BE2C (cell line): ENCODE measurements around the gene NOVA1.

Source experiments
- DNase-seq: peaks from one replicate; pipeline ENCODE4 v3.0.0-alpha.2; 2020
- H3K27me3 ChIP-seq: fragments of 250-450 bp; sonication (Bioruptor Pico); 2 replicates; pipeline ENCODE4 v1.5.1; 2020; ENCODE audit warnings: mild to moderate bottlenecking
- H3K36me3 ChIP-seq: fragments of 250-450 bp; sonication (Bioruptor Pico); 2 replicates; pipeline ENCODE4 v1.5.1; 2020; ENCODE audit warnings: mild to moderate bottlenecking
- H3K4me1 ChIP-seq: fragments of 250-450 bp; sonication (Bioruptor Pico); 2 replicates; pipeline ENCODE4 v1.5.1; 2020
- H3K4me3 ChIP-seq: 2 replicates; pipeline ENCODE4 v1.5.1; 2011; ENCODE audit warnings: low read depth, low read length
- H3K9me3 ChIP-seq: fragments of 250-450 bp; sonication (Bioruptor Pico); 2 replicates; pipeline ENCODE4 v1.5.1; 2020
- CTCF ChIP-seq: IDR thresholded peaks from 2 replicates; pipeline ENCODE4 v1.5.1; 2012; ENCODE audit warnings: mild to moderate bottlenecking, low read depth, low read length

Gene NOVA1

GRCh38 chr14:26621807-26622560, 24.2 kb upstream of the NOVA1 start:
- Histone ChIP-seq H3K36me3 (no peaks in the 10 kb centered on the region), H3K9me3 (no peaks in the 10 kb centered on the region), H3K4me1 (no peaks in the 10 kb centered on the region), H3K4me3 (no peak overlapping the region), H3K27me3 (no peaks in the 10 kb centered on the region)
- no peak for DNase-seq
- no peak for TF ChIP-seq CTCF

DNA sequence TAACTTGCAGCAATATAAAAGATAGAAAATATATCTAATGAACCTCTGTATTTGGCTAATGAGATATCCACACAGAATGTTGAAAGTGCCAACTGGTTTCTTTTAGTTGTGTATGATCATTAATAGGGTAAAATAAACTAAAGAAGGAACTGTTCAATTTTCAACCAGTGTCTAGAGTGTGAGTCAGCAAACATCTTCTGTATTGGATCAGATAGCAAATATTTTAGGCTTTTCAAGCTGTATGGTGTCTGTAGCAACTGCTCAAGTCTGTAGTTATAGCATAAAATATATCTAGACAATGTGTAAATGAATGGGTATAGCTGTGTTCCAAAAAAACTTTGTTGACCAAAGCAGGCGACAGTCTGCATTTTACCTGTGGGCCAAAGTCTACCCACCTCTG, 23.5 kb upstream of the NOVA1 start:
- TF ChIP-seq CTCF: no peak
- no peaks in the 10 kb centered on the region for H3K9me3 ChIP-seq
- no peak for DNase-seq
- no peaks in the 10 kb centered on the region for H3K4me1 ChIP-seq
- H3K36me3 ChIP-seq: no peaks in the 10 kb centered on the region
- no peak overlapping the region for H3K4me3 ChIP-seq
- no peaks in the 10 kb centered on the region for H3K27me3 ChIP-seq

- TF ChIP-seq CTCF: no peak
- H3K36me3 ChIP-seq: no peaks in the 10 kb centered on the region
- DNase-seq: no peak
- no peaks in the 10 kb centered on the region for H3K9me3 ChIP-seq
- H3K4me1 ChIP-seq: no peaks in the 10 kb centered on the region
- H3K4me3 ChIP-seq: no peak overlapping the region
- no peaks in the 10 kb centered on the region; the same call in 1 of the 2 replicates for H3K27me3 ChIP-seq
Observed at GRCh38 chr14:26611259-26611658, 13.4 kb upstream of the NOVA1 start.

- no peaks in the 10 kb centered on the region for H3K9me3 ChIP-seq
- H3K4me3 ChIP-seq: no peak overlapping the region
- H3K36me3 ChIP-seq: no peaks in the 10 kb centered on the region
- H3K27me3 ChIP-seq: no peaks in the 10 kb centered on the region; the same call in 1 of the 2 replicates
- H3K4me1 ChIP-seq: no peaks in the 10 kb centered on the region
- TF ChIP-seq CTCF: no peak
- DNase-seq: no peak
Observed at GRCh38 chr14:26606729-26607312, 9.0 kb upstream of the NOVA1 start.

DNA sequence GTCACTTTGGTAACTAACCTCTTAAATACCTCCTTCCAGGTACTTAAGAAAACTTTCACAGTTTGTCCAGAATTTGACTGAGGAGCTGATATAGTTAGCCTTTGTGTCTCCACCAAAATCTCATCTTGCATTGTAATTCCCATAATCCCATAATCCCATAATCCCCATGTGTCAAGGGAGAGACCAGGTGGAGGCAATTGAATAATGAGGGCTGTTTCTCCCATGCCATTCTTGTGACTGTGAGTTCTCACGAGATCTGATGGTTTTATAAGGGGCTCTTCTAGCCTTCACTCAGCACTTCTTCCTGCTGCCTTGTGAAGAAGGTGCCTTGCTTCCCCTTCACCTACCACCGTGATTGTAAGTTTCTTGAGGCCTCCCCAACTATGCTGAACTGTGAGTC, 7.8 kb upstream of the NOVA1 start:
- Histone ChIP-seq H3K9me3 (no peaks in the 10 kb centered on the region), H3K4me3 (no peak overlapping the region), H3K4me1 (no peaks in the 10 kb centered on the region), H3K27me3 (peaks cover 2% of the 10 kb centered on the region; the same call in 1 of the 2 replicates), H3K36me3 (no peaks in the 10 kb centered on the region)
- no peak for TF ChIP-seq CTCF
- DNase-seq: no peak

- DNase-seq: no peak
- H3K4me3 ChIP-seq: no peak overlapping the region
- peaks cover 18% of the 10 kb centered on the region for H3K27me3 ChIP-seq
- H3K9me3 ChIP-seq: no peaks in the 10 kb centered on the region
- H3K36me3 ChIP-seq: no peaks in the 10 kb centered on the region
- H3K4me1 ChIP-seq: no peaks in the 10 kb centered on the region
- no peak for TF ChIP-seq CTCF
Observed at GRCh38 chr14:26602902-26603301, 5.1 kb upstream of the NOVA1 start.
